Kidney epithelial cell (primary cell): ENCODE results near the gene MAP4K3. TPM values are rescaled to one million over a fixed set of nuclear protein-coding genes. Genes with fewer than 3 reads are reported as not detected.
A peak's percentile ranks its signal among the peaks of the same experiment; 100 is the strongest.

ENCODE experiments used
- DNase-seq: peaks from one replicate; pipeline ENCODE4 v3.0.0-alpha.2; 2010; ENCODE audit warnings: low read depth
- H3K27me3 ChIP-seq: 2 replicates; pipeline ENCODE4 v1.6.0; 2011; ENCODE audit warnings: low read length; ENCODE audit not compliant: control insufficient read depth, insufficient read depth
- H3K36me3 ChIP-seq: 2 replicates; pipeline ENCODE4 v1.5.1; 2011; ENCODE audit warnings: low read length; ENCODE audit not compliant: control insufficient read depth, insufficient read depth
- H3K4me3 ChIP-seq: 2 replicates; pipeline ENCODE4 v1.5.1; 2011; ENCODE audit warnings: low read depth, mild to moderate bottlenecking, control low read depth, low read length
- total RNA-seq: library from RNA; depleted of rRNA; stranded (reverse); fragments of >200 nt; gene quantifications from 2 replicates; pipeline ENCODE4 v1.2.3, GENCODE V29; 2015
- TF ChIP-seq, protein P1 (sequence below): IDR thresholded peaks from 2 replicates; pipeline ENCODE4 v1.5.1; 2011; ENCODE audit warnings: mild to moderate bottlenecking, moderate library complexity, low read length, control low read depth, inconsistent platforms; ENCODE audit not compliant: insufficient read depth, poor library complexity, severe bottlenecking

Gene MAP4K3
- total RNA-seq, 1 donor from 2014 or later, result 25.7 TPM

DNA sequence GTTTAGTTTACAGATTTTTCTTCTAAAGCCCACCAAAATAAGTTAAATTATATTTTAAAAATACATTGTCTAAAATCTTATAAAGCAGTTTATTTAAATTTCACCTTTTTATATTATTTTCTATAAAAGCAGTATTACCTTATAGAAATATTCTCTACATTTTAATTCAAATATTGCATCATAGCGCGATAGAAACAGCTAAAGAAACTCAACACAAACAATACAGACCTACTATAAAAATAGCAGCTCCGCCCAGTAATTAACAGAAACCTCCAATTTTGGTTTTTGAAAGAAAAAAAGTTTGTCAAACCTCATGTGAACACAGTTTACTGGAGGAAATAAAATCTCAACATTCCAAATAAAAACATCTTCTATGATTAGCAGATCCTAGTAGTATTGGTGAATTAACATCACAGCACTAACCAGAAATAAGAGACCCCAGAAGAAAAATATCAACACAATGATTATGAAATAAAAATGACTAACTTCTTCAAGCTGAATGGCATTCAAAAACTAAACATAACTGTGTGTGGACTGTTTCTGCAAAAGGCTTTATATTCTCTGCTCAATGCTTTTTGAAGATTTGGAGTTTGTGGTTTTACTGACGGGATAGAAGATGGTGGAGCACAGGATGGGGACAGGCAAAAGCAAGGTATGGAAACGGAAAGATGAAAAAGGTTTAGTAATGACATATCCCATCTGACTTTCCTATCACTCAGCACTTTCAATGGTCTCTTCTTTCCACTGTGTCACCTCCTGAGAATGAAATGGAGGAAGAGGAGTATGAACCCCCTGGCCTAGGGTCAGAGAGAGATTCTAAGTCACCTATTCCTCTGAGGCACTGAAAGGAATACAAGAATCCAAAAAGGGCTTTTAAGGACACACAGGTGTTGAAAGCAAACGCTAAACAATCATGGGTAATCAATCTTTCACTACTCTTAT is 17.5 kb downstream of the MAP4K3 start:
- no peaks in the 10 kb centered on the region for H3K27me3 ChIP-seq
- DNase-seq, result no peak
- TF ChIP-seq, protein P1, sequence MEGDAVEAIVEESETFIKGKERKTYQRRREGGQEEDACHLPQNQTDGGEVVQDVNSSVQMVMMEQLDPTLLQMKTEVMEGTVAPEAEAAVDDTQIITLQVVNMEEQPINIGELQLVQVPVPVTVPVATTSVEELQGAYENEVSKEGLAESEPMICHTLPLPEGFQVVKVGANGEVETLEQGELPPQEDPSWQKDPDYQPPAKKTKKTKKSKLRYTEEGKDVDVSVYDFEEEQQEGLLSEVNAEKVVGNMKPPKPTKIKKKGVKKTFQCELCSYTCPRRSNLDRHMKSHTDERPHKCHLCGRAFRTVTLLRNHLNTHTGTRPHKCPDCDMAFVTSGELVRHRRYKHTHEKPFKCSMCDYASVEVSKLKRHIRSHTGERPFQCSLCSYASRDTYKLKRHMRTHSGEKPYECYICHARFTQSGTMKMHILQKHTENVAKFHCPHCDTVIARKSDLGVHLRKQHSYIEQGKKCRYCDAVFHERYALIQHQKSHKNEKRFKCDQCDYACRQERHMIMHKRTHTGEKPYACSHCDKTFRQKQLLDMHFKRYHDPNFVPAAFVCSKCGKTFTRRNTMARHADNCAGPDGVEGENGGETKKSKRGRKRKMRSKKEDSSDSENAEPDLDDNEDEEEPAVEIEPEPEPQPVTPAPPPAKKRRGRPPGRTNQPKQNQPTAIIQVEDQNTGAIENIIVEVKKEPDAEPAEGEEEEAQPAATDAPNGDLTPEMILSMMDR, result no peak
- no peak overlapping the region for H3K4me3 ChIP-seq
- H3K36me3 ChIP-seq, result no peaks in the 10 kb centered on the region

DNA sequence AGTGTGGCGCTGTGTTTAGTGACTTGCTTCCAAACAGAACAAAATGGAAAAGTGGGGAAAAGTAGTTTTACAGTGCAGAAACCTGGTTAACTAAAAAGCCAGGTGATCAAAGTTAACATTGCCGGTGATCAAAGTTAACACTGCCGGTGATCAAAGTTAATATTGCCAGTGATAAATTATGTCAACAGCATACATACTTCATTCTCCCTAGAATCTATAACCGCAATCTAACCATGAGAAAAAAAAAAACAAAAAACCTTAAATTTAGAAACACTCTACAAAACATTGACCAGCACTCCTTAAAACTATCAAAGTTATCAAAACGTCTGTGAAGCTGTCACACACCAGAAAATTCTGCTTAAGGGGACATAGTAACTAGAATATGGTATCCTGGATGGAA is 18.6 kb downstream of the MAP4K3 start:
- no peak for DNase-seq
- Histone ChIP-seq H3K27me3 (no peaks in the 10 kb centered on the region), H3K4me3 (no peak overlapping the region), H3K36me3 (no peaks in the 10 kb centered on the region)
- TF ChIP-seq, protein P1, result no peak

DNA sequence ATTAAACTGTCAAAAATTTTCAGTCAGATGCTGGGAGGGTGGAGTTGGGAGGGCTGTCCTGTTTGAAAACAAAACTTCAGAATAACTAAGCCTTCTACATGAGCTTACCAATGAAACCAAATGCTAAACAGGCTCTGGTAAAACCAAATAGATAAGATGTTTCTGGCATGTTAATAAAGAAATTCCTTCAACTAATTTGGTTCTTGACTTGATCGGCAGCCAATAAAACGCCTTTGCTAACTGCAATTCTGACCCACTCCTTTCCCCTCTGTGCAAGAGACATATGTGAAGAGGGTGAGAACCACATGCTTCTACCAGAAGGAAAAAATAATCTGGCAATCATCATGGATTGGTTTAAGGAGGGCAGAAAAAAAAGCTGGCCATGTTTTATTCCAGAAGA is 20.9 kb downstream of the MAP4K3 start:
- TF ChIP-seq, protein P1, result no peak
- no peaks in the 10 kb centered on the region for H3K36me3 ChIP-seq
- DNase-seq, result no peak
- no peak overlapping the region for H3K4me3 ChIP-seq
- H3K27me3 ChIP-seq, result no peaks in the 10 kb centered on the region

DNA sequence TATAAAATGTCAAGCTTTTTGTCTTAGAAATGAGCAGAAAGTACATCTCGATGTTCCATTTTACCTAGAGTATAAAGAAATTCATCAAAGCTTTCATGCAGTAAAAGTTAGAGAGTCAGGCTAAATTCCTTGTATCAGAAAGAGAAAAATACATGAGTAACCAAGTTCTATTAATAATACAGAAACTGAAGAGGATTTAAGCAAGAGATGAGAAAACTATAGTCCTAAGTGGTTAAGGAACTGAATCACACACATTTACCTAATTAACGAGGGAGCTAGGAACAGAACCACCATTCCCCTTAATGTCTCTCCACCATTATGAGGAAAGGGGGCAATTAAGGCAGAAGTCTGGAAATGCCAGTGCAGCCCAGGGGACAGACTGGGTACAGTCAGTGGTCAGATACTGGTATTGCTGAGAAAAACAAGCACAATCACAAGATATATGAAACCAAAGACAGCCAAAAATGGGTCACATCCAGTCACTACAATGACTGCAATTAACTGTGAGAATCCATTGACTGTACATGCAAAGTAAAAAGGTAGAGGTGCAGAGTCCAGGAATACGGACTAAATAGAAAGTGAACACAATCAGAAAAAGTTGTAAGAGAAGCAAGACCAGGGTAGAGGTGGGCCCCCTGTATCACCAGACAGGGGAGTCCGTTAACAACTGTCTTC is 23.9 kb downstream of the MAP4K3 start:
- TF ChIP-seq, protein P1, result no peak
- Histone ChIP-seq H3K4me3 (no peak overlapping the region), H3K36me3 (no peaks in the 10 kb centered on the region), H3K27me3 (no peaks in the 10 kb centered on the region)
- no peak for DNase-seq

GRCh38 chr2:39411181-39411944 is 25.7 kb downstream of the MAP4K3 start:
- TF ChIP-seq, protein P1, result no peak
- Histone ChIP-seq H3K4me3 (no peak overlapping the region), H3K36me3 (no peaks in the 10 kb centered on the region), H3K27me3 (no peaks in the 10 kb centered on the region)
- peak; percentile 89 for DNase-seq
